Measurements from ENCODE around the gene NDFIP1. TPM values are rescaled to one million over a fixed set of nuclear protein-coding genes. Genes with fewer than 3 reads are reported as not detected.
A peak's percentile ranks its signal among the peaks of the same experiment; 100 is the strongest.

The NDFIP1 gene
- total and polyA plus RNA-seq, 2 of the 13 experiments (the other 11 are each of a cell fraction or from before 2014, with no cell fraction given), result 12.4 to 15.7 TPM

- no peak for TF ChIP-seq ZNF142 (CRISPR knock-in tag; IDR thresholded peaks at IDR 0.05)
- TF ChIP-seq PAWR (CRISPR knock-in tag; IDR thresholded peaks at IDR 0.05; ENCODE audit: borderline replicate concordance), result no peak
- TF ChIP-seq SRSF9 (IDR thresholded peaks at IDR 0.05; ENCODE audit: borderline replicate concordance, insufficient read depth, low read depth, low read length, poor library complexity, severe bottlenecking), result no peak
These were observed 21.0 kb downstream of the NDFIP1 start (continued) for GRCh38 chr5:142129446-142130066.

- Histone ChIP-seq H3K4me3 (replicated peaks in 1 of 3; ENCODE audit: insufficient read depth in 1 of 3, low read depth in 2 of 3, low read length in 3 of 3) (no peak overlapping the region), H3K4me2 (ENCODE audit: low read depth, low read length) (no peak overlapping the region), H3K27me3 (ENCODE audit: control insufficient read depth in 1 of 2, insufficient read depth in 2 of 2, low read length in 2 of 2) (no peaks in the 10 kb centered on the region), H2AFZ (ENCODE audit: low read length) (no peak overlapping the region), H3K9me3 (ENCODE audit: low read length) (no peaks in the 10 kb centered on the region), H3K27ac (ENCODE audit: extremely low read length, insufficient read depth, low read length) (no peak overlapping the region), H3K9ac (ENCODE audit: insufficient read depth, low read depth, low read length) (no peak overlapping the region), H3K4me1 (ENCODE audit: insufficient read depth, low read length) (peaks cover 17% of the 10 kb centered on the region), H4K20me1 (ENCODE audit: insufficient read depth, low read length) (no peaks in the 10 kb centered on the region), H3K79me2 (ENCODE audit: insufficient read depth, low read length) (peaks cover 9% of the 10 kb centered on the region), H3K36me3 (replicated peaks in 1 of 2; ENCODE audit: control insufficient read depth in 1 of 2, insufficient read depth in 2 of 2, low read length in 2 of 2) (peaks cover 1 to 7% of the 10 kb centered on the region in 2 experiments; a peak in 2 of 5 replicates)
- ChIA-PET POLR2A (no interaction called here), CTCF (ENCODE audit: low intra/inter-chr PET ratio, low total read pairs) (no interaction called here)
- in situ Hi-C loops (cut with HindIII; ENCODE audit: extremely low pct_ligation_motif_present, low pct_unique_long_range_greater_than_20kb) (loop anchor here (25.0 kb wide), 1 partner anchor 444 kb away; the partner anchor contains the start of gene ARAP3), intact Hi-C loops (cut with micrococcal nuclease; ENCODE audit: unreplicated experiment) (no loop called here)
- FAIRE-seq, result no peak
- no peak for ATAC-seq
- no peak for DNase-seq (ENCODE audit: low spot score)
- 95% methylated on average over 3 of the region's 3 CpGs for WGBS (ENCODE audit: low lambda C conversion rate)
- BruUV-seq (replicated peaks), result no TSS peak
- TF ChIP-seq ZNF224 (CRISPR knock-in tag; IDR thresholded peaks at IDR 0.05) (no peak), ZBTB14 (CRISPR knock-in tag; IDR thresholded peaks at IDR 0.05) (no peak), ZNF549 (CRISPR knock-in tag; IDR thresholded peaks at IDR 0.05) (no peak), MAFK (conservative IDR thresholded peaks at IDR 0.05 in 1 of 2, IDR thresholded peaks at IDR 0.05 in 1 of 2; ENCODE audit: low read length in 2 of 2) (peak; percentile 90 to 97), NR2F1 (CRISPR knock-in tag; IDR thresholded peaks at IDR 0.05) (no peak), MLLT10 (CRISPR knock-in tag; IDR thresholded peaks at IDR 0.05) (no peak), MED8 (CRISPR knock-in tag; IDR thresholded peaks at IDR 0.05; ENCODE audit: insufficient replicate concordance) (no peak), HCFC1 (IDR thresholded peaks at IDR 0.05; ENCODE audit: low read depth, low read length) (no peak)
These were observed 22.8 kb downstream of the NDFIP1 start for GRCh38 chr5:142131394-142131793.
